Endothelial cell of umbilical vein (primary cell): ENCODE data around the gene DMAC2L. TPM values are rescaled to one million over a fixed set of nuclear protein-coding genes. Genes with fewer than 3 reads are reported as not detected.

Experiments used
- BruUV-seq: library from RNA; stranded (reverse); fragments of 400-500 nt; replicated peaks from 2 replicates; lab custom pipeline; 2021; lab: Mats Ljungman, UMichigan
- CTCF ChIA-PET: fragments of 300-600, 350-600 bp; sonication (Branson Sonifier 250); formaldehyde crosslinking; loops from one replicate; lab custom pipeline; 2021; ENCODE audit warnings: antibody characterized with exemption, inconsistent platforms; lab: Charles Lee
- POLR2A ChIA-PET: fragments of 300-600, 350-600 bp; sonication (Branson Sonifier 250); formaldehyde crosslinking; loops from one replicate; lab custom pipeline; 2021; ENCODE audit warnings: antibody characterized with exemption, inconsistent platforms; lab: Charles Lee
- DNase-seq: peaks from one replicate; pipeline ENCODE4 v3.0.0-alpha.2; 2011; ENCODE audit warnings: low read depth, low spot score
- FAIRE-seq: peaks from 2 replicates; lab custom pipeline; 2011; peaks lifted over from hg19 to GRCh38; lab: Jason Lieb, UNC
- H2AFZ ChIP-seq: 2 replicates; pipeline ENCODE4 v1.6.0; 2012; ENCODE audit warnings: low read depth, low read length, control low read depth, inconsistent platforms
- H3K27ac ChIP-seq: 2 replicates; pipeline ENCODE4 v1.5.1; 2011; ENCODE audit warnings: low read depth, mild to moderate bottlenecking, control low read depth, low read length, moderate library complexity; ENCODE audit not compliant: insufficient read depth
- H3K27me3 ChIP-seq, 2 experiments: 2 replicates each; pipeline versions ENCODE4 v1.6.0 to v1.6.1; 2011; ENCODE audit warnings: low read length in 2 of 2, mixed read lengths in 1 of 2; ENCODE audit not compliant: control insufficient read depth in 2 of 2, insufficient read depth in 2 of 2
- H3K36me3 ChIP-seq, 2 experiments: 2 replicates in 1 of 2; 3 replicates in 1 of 2; pipeline ENCODE4 v1.5.1; 2011; ENCODE audit warnings: low read length in 2 of 2, mild to moderate bottlenecking in 1 of 2, moderate library complexity in 1 of 2; ENCODE audit not compliant: control insufficient read depth in 2 of 2, insufficient read depth in 2 of 2; ENCODE audit errors: extremely low read depth in 1 of 2
- H3K4me1 ChIP-seq: 3 replicates; pipeline ENCODE4 v1.5.1; 2011; ENCODE audit warnings: mild to moderate bottlenecking, low read length; ENCODE audit not compliant: control insufficient read depth, insufficient read depth; ENCODE audit errors: extremely low read depth
- H3K4me2 ChIP-seq: 2 replicates; pipeline ENCODE4 v1.6.1; 2011; ENCODE audit warnings: low read length, control low read depth, mixed read lengths; ENCODE audit not compliant: insufficient read depth
- H3K4me3 ChIP-seq, 3 experiments: fragments of 200-600 bp in 1 of 3; sonication (generic), shearing (Covaris generic) in 1 of 3; replicated peaks in 1 of 3; 2 replicates each; pipeline ENCODE4 v1.5.1; 2011 to 2016; ENCODE audit warnings: control low read depth in 3 of 3, low read length in 3 of 3, mild to moderate bottlenecking in 2 of 3, inconsistent platforms in 1 of 3, low read depth in 1 of 3, moderate library complexity in 1 of 3; ENCODE audit not compliant: insufficient read depth in 1 of 3
- H3K79me2 ChIP-seq: 2 replicates; pipeline ENCODE4 v1.6.0; 2012; ENCODE audit warnings: low read length, inconsistent platforms; ENCODE audit not compliant: control insufficient read depth, insufficient read depth
- H3K9ac ChIP-seq: replicated peaks from 2 replicates; pipeline ENCODE3; 2011; ENCODE audit warnings: low read length, control low read depth; ENCODE audit not compliant: insufficient read depth; ENCODE audit errors: extremely low read depth
- H3K9me1 ChIP-seq: replicated peaks from 3 replicates; pipeline ENCODE4 v1.6.0; 2011; ENCODE audit warnings: mild to moderate bottlenecking, low read length; ENCODE audit not compliant: control insufficient read depth, insufficient read depth; ENCODE audit errors: extremely low read depth
- H3K9me3 ChIP-seq: replicated peaks from 2 replicates; pipeline ENCODE4 v1.5.1; 2012; ENCODE audit warnings: low read length, inconsistent platforms; ENCODE audit not compliant: control insufficient read depth, insufficient read depth
- H4K20me1 ChIP-seq: replicated peaks from 2 replicates; pipeline ENCODE3; 2011; ENCODE audit warnings: mild to moderate bottlenecking, low read length; ENCODE audit not compliant: control insufficient read depth, insufficient read depth; ENCODE audit errors: extremely low read depth
- CTCF ChIP-seq, 2 donors: IDR thresholded peaks; 1 replicate in 1 of 2; 2 replicates in 1 of 2; pipeline ENCODE4 v1.5.1; 2011; ENCODE audit warnings: low read length in 2 of 2, mild to moderate bottlenecking in 2 of 2, moderate library complexity in 2 of 2, control low read depth in 1 of 2, inconsistent platforms in 1 of 2, low read depth in 1 of 2; ENCODE audit not compliant: insufficient read depth in 1 of 2; ENCODE audit errors: extremely low read depth in 1 of 2
- EZH2 ChIP-seq: IDR thresholded peaks from 2 replicates; pipeline ENCODE4 v1.6.1; 2012; ENCODE audit warnings: borderline replicate concordance, low read depth, mild to moderate bottlenecking, moderate library complexity, low read length, inconsistent platforms; ENCODE audit not compliant: severe bottlenecking
- FOS ChIP-seq: IDR thresholded peaks from 2 replicates; pipeline ENCODE4 v1.6.1; 2011; ENCODE audit warnings: mild to moderate bottlenecking, low read length, moderate library complexity, borderline replicate concordance; ENCODE audit not compliant: insufficient read depth
- GATA2 ChIP-seq: IDR thresholded peaks from 2 replicates; pipeline ENCODE4 v1.7.0; 2011; ENCODE audit warnings: low read depth, mild to moderate bottlenecking, moderate library complexity, mixed read lengths, low read length; ENCODE audit not compliant: insufficient read length, insufficient read depth
- JUN ChIP-seq: IDR thresholded peaks from 2 replicates; pipeline ENCODE4 v1.6.1; 2011; ENCODE audit warnings: borderline replicate concordance, low read depth; ENCODE audit not compliant: insufficient read length, insufficient read depth
- MAX ChIP-seq: IDR thresholded peaks from 2 replicates; pipeline ENCODE4 v1.6.1; 2011; ENCODE audit not compliant: insufficient read depth, insufficient read length
- MYC ChIP-seq: IDR thresholded peaks from one replicate; pipeline ENCODE4 v1.6.1; 2011; ENCODE audit warnings: mild to moderate bottlenecking, low read depth, low read length
- POLR2A ChIP-seq: IDR thresholded peaks from 2 replicates; pipeline ENCODE4 v1.6.1; 2012; ENCODE audit warnings: low read depth, mild to moderate bottlenecking, control low read depth, low read length
- POLR2AphosphoS5 ChIP-seq: IDR thresholded peaks from 2 replicates; pipeline ENCODE4 v1.6.1; 2012; ENCODE audit warnings: low read depth, mild to moderate bottlenecking, control low read depth, low read length, moderate library complexity; ENCODE audit not compliant: insufficient read depth
- dilution Hi-C: fragments of 300-500 bp; cut with MboI; formaldehyde crosslinking; loops from one replicate; pipeline ENCODE4 v1.15.0; 2019; ENCODE audit warnings: low sequenced_read_pairs; ENCODE audit not compliant: extremely low pct_ligation_motif_present
- intact Hi-C: fragments of 100-400 bp; cut with micrococcal nuclease; formaldehyde crosslinking; loops from one replicate; pipeline ENCODE4 v1.10.0; 2022
- polyA plus RNA-seq, 4 experiments: library from polyadenylated mRNA; depleted of rRNA in 3 of 4; stranded (reverse) in 3 of 4; unstranded in 1 of 4; fragments of >200 nt; gene quantifications; 2 replicates each; pipeline versions ENCODE4 v1.2.1 to v1.2.3, GENCODE V29; 2011 to 2012; ENCODE audit warnings: missing spikeins in 1 of 4
- total RNA-seq: library from RNA; stranded (reverse); gene quantifications from 2 replicates; pipeline ENCODE4 v1.2.3, GENCODE V29; 2021

The DMAC2L gene
- total and polyA plus RNA-seq, 2 donors (not counting 3 experiments of a cell fraction or from before 2014, with no cell fraction given), result 13.9 to 19.2 TPM

GRCh38 chr14:50272498-50272897 is 39.6 kb upstream of the DMAC2L start:
- Histone ChIP-seq H3K27me3 (no peaks in the 10 kb centered on the region), H3K36me3 (no peaks in the 10 kb centered on the region), H3K4me3 (no peak overlapping the region), H2AFZ (no peak overlapping the region), H3K27ac (no peak overlapping the region), H3K4me2 (no peak overlapping the region), H3K4me1 (no peaks in the 10 kb centered on the region), H3K9ac (no peak overlapping the region), H3K79me2 (no peaks in the 10 kb centered on the region), H3K9me3 (no peaks in the 10 kb centered on the region), H4K20me1 (no peaks in the 10 kb centered on the region), H3K9me1 (no peaks in the 10 kb centered on the region)
- TF ChIP-seq MYC (no peak), FOS (no peak), POLR2A (no peak), CTCF (IDR thresholded peaks at IDR 0.05; ENCODE audit: extremely low read depth in 1 of 2, insufficient read depth in 1 of 2, low read depth in 1 of 2, low read length in 2 of 2) (no peak), GATA2 (no peak), EZH2 (no peak), MAX (no peak), JUN (no peak), POLR2AphosphoS5 (no peak)
- no peak for FAIRE-seq
- BruUV-seq, result no TSS peak
- ChIA-PET POLR2A (no interaction called here), CTCF (no interaction called here)
- no peak for DNase-seq
- intact Hi-C loops (no loop called here), dilution Hi-C loops (no loop called here)
